ENCODE data around the gene TRRAP.
"Not testable (repeated sequence)": the region's sequence is repeated elsewhere in the genome, so short reads cannot be mapped to it uniquely, and the experiment has no call there.

The TRRAP gene

GRCh38 chr7:98866765-98867164 lies 11.6 kb upstream of the TRRAP start:
- DNase-seq: no peak

GRCh38 chr7:98868450-98868849 lies 9.9 kb upstream of the TRRAP start:
- DNase-seq: no peak

GRCh38 chr7:98869027-98869596 lies 9.2 kb upstream of the TRRAP start:
- DNase-seq: no peak

DNA sequence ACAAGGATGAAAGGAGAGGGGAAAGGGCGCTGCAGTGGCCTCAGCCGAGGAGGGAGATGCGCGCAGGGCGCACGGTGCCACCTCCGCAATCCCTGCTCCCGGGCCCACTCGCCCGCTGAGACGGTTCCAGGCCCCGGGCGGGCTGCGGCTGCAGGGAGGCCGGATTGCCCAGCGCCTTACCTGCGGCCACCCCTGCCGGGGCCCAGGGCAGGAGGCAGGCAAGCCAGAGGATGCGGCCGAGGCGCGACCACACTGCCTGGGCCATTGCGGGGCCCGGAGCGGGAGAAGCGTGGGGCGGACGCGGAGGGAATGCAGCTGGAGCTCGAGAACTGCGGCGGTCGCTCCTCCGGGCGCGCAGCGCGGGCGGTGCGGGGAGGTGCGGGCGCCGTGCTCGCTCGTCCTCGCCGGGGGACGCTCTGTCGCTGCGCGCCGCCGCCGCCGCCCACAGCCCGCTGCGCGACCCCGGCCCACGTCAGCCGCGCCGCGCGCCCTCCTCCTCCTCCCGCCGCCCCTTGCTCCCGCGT lies 8.7 kb upstream of the TRRAP start, which contains the start of gene TMEM130:
TMEM130 (minus strand) TSS at position 418 of the 524 bp plus-strand sequence; CDS start at position 265, 153 bp downstream.
- no peak for DNase-seq

DNA sequence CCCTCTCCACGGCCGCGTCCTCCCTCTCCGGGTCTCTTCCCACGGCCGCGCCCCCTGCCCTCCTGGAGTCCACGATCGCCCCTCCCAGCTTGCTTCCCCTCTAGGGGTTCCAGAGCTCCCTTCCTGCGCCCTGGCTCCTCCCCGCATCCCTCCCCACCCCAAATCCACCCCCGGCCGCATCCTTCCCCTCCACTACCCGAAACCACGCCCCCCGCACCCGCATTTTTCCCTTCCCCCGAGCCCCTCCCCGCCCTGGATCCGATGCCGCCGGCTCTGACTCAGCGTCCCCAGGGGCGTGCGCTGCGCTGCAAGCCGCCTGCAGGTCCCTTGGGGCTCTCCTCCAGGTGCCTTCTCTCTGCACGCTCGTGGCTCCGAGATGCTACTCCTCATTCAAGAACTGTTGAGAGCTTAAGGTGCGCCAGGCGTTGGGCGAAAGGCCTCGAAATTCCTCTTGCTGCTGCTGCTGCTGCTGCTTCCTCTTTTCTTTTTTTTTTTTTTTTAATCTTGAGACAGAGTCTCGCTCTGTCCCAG lies 8.1 kb upstream of the TRRAP start:
- peak; percentile 57 for DNase-seq

DNA sequence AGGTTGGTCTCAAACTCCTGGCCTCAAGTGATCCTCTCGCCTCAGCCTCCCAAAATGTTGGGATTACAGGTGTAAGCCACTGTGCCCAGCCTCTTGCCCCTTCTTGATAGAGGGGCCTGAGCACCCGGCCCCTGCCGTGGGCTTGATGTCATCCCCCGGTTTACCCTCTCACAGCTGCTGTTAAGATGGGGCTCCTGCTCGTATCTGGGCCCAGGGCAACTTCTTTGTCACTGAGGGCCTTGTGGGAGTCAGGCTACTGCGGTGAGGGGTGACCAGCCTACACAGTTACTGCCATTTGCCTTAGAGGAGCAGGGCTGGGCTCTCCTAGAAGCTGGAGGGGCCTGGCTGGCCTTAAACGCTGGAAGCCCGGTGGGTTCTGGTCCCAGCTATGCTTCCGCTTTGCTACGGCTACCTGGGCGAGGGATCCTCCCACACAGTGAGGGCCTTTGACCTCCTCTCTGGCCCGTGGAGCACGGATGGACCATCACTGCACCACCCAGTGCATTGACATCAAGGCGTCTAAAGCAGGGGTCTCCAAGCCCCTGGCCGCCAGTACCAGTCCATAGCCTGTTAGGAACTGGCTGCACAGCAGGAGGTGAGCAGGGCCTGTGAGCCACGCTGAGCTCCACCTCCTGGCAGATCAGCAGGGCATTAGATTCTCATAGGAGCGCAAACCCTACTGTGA lies 7.4 kb upstream of the TRRAP start:
- DNase-seq: no peak

DNA sequence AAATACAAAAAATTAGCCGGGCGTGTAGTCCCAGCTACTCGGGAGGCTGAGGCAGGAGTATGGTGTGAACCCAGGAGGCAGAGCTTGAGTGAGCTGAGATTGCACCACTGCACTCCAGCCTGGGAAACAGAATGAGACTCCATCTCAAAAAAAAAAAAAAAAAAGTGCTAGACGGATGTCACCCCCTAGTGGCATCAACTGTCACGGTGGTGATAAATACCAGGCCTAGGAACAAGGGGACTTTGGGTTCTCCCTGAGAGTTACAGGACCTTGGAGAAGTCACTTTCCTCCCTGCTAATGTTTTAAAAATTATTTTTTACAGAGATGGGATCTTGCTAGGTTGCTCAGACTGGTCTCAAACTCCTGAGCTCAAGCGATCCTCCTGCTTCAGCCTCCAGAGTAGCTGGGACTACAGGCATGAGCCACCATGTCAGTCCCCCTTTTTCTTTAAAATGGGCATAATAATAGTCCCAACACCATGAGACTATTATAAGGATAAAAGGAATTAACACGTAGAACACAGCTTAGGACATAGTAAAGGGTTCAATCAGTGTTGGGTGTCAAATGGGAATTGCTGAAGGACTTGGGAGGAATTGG lies 5.9 kb upstream of the TRRAP start:
- peak; percentile 22 for DNase-seq

GRCh38 chr7:98873610-98874009 lies 4.7 kb upstream of the TRRAP start:
- not testable (repeated sequence) for DNase-seq

DNA sequence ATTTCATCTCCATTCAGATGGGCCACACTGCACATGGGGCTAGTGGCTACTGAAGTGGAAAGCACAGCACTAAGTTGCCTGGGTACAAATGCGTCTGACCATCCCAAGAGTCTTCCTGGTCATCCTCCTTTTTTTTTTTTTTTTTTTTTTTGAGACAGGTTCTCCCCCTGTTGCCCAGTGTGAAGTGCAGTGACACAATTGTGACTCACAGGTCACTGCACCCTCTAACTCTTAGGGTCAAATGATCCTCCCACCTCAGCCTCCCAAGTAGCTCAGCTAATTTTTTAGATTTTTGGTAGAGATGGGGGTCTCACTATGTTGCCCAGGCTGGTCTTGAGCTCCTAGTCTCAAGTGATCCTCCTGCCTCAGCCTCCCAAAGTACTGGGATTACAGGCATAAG lies 3.4 kb upstream of the TRRAP start:
- DNase-seq: no peak

GRCh38 chr7:98875501-98875900 lies 2.8 kb upstream of the TRRAP start:
- no peak for DNase-seq

GRCh38 chr7:98877146-98877545 lies 1.2 kb upstream of the TRRAP start:
- no peak for DNase-seq

DNA sequence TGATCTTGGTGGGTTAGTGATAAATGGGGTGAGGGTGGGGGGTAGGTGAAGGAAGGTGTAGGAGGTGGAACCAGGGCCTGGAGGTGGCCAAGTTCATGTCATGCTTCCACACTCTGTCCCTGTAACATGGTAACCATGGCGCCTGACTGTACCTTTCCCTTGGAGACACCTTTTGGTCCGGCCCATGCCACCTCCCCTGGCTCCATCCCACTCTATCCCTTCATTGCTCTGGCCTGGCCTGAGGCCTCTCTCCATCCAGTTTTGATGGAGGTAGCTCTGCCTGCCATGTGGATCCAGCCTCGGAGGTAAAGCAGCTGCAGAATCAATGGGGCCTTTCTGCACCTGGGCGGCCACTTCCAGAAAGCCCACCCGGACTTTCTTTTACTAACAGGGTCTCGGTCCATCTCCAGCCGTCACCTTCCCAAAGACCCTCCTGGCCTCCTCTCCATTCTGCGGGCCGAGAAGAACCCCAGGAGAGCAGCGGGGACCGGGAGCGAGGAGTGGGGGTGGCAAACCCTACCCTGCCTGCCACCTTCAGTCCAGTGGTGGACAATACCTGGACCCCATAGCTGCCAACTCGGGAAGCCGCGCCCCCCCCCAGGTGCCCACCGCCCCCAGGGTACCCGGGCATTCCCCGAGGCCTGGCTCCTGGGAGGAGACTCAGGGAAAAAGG lies 504 bp upstream of the TRRAP start:
- DNase-seq: no peak

- no peak for DNase-seq
Observed at GRCh38 chr7:98879198-98879978, 1.1 kb downstream of the TRRAP start.

DNA sequence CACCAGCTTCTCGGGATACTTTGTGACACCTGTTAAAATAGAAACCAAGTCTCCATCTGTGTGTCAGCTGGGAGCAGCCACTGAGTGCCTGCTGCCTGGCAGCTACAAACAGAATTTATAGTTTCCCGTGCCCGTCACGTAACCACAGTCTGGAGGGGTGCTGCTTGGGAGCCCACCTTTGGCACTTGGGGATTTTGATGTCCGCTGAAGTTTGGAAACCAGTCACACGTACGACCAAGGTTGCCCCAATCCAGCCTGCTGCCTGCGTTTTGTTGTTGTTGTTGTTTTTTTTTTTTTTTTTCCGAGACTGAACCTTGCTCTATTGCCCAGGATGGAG lies 1.6 kb downstream of the TRRAP start:
- DNase-seq: no peak

DNA sequence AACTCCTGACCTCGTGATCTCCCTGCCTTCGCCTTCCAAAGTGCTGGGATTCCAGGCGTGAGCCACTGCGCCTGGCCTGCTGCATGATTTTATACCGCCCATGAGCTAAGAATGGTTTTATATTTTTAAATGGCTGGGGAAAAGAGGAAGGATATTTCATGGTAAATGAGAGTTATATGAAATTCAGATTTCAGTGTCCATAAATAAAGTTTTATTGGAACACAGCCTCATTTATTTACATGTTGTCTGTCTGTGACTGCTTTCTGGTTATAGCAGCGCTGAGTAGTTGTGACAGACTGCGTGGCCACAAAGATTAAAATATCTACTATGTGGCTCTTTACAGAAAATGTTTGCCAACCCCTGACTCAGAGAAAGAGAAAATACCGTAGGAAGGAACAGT lies 2.2 kb downstream of the TRRAP start:
- no peak for DNase-seq

DNA sequence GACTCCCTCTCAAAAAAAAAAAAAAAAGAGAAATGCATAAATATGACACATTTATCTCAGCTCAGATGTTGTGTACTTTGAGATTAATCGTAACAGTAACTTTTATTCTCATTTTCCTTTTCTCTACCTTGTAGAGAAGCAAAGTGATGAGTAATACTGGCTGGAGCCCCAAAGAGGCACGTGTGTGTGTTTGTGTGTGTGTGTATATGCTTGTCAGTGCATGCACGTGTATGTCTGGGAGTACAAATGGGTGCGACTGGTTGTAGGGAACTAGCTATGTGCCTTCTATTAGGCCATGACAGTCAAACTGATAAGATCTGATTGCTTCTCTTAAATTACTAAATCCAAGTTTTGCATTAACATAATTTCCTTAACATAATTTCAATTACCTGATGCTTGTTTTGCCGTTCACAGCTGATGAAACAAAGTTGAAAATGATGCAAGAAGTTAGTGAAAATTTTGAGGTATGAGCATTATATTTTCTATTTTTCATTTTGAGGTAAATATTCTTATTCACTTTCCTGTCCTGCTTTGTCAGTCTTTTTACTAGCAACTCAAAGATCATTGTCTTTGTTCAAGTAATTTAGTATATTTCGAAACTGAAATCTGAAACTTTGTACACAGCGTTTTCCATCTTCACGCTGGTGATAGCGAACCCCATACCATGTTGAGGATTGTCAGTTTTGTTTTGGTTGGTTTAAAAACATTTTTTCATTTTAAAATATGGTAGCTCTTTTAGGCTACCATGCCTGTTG lies 3.4 kb downstream of the TRRAP start:
- no peak for DNase-seq

DNA sequence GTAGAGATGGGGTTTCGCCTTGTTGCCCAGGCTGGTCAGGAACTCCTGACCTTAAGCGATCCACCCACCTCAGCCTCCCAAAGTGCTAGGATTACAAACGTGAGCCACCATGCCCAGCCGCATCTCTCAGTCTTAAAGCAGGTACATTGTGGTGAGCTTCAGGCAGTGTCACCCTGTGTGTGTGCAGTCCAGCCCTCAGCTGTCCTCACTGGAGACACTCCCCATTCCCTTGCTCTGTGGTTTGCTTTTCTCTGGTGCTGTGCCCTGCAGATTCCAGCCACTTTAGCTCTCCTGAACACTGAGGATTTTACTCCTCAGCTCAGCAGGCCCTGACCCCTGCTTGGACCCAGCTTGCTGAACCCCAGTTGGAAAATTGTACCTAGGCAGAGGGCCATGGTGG lies 6.1 kb downstream of the TRRAP start:
- no peak for DNase-seq

DNA sequence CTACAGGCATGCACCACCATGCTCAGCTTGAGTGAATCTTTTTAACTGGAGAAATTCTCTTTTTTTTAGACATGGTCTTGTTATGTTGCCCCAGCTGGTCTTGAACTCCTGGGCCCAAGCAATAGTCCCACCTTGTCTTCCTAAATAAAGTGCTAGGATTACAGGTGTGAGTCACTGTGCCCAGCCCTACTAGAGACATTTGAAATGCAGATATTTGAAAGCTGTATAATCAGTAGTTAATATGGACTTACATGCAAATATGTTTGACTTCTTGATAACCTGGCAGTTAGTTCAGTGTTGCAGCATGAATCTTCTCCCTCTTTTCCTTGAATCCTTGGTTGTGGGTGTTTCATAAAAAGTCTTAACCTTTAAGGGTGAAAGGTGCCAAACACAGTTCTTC lies 8.7 kb downstream of the TRRAP start:
- DNase-seq: no peak

DNA sequence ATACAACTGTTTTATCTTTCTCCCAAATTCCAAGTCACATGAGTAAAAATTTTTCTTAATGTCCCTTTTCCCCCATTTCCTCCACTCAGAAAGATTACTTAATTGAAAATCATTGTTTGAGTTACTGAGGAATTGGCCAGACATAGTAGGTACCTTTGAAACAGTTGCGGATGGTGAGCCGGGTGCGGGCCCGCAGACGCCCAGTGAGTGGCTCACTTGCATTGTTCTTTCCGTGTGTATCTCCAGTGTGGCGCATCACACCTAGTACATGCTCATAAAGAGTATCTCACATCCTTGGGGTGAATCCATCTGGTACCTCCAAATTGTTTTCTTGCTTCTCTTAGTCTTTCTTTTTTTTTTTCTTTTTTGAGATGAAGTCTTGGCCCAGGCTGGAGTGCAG lies 14.3 kb downstream of the TRRAP start:
- DNase-seq: no peak

DNA sequence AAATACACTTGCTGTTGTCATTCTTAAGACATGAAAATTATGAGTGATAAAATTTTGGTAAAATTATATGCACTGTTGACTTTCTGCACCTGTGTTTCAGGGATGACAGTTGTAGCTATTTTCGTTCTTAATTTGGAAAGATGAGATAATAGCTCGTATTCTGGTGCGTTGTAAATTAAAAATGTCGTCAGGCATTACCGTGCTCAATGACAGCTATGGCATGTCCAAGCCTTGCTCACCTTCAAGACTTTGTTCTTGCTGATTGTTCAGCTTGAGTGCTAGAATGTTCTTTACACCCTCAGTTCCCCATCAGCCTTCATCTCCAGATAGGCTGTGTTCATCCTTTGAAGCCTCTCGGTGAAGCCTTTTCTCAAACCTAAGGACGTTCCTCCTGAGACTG lies 21.5 kb downstream of the TRRAP start:
- DNase-seq: no peak

DNA sequence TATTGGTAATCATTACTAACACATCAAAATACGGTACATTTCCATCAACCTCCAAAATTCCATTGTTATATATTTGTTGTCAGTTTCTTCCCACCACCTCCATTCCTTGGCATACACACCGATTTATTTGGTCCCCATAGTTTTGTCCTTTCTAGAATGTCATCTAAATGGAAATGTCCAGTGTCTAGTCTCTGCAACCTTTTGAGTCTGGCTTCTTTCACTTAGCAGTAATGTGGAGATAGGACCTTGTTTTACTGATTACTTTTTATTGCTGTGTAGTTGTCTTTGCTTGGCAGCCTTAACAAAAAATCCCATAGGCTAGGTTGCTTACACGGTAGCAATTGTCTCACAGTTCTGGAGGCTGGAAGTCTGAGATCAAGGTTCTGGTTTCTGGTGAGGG lies 22.5 kb downstream of the TRRAP start:
- DNase-seq: no peak

DNA sequence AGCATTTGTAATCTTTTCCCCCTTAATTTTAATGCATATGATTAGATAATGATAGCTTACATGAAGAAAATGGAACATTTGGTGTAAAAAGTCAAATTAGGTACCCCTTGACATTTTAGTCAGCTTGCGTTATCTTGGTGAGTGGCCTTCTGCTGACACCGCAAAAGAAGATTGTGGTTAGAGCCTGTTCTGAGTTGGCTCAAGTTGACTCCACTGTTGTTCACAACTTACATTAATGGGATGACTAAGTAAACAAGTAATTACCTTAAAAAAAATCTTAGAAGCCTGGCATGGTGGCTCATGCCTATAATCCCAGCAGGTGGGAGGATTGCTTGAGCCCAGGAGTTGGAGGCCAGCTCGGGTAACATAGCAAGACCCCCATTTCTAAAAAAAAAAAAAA lies 24.2 kb downstream of the TRRAP start:
- no peak for DNase-seq
